ENCODE measurements around the gene FBXO9. TPM values are rescaled to one million over a fixed set of nuclear protein-coding genes. Genes with fewer than 3 reads are reported as not detected.

Gene FBXO9
- total RNA-seq, 1 donor from 2014 or later: 34.1 TPM

DNA sequence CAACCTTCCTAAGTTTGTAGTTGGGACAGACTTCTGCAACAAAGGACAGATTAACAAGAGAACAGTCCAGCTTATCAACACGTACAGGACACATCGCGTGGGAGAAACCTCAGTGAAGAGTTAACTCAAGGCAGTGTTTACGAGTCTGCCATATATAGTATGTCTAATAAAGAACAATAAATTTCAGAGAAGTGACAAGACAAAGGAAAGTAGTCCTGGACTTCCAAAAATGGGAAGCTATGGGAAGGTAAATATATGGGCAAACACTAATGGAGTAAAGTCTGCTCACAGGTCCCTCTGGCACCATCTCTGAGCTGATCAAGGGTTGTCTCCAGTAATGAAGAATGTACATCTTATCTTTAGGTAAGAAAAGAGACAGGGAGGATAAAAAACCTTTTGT, 48.5 kb downstream of the FBXO9 start:
- H3K4me1 ChIP-seq: no peaks in the 10 kb centered on the region
- no peak overlapping the region for H3K27ac ChIP-seq
- no peaks in the 10 kb centered on the region for H3K36me3 ChIP-seq
- no peak for DNase-seq (ENCODE audit: low spot score in 2 of 2)
- TF ChIP-seq CTCF (IDR thresholded peaks at IDR 0.05): no peak
- H3K9me3 ChIP-seq: no peaks in the 10 kb centered on the region
- intact Hi-C loops (cut with DNase I): no loop called here
- H3K4me3 ChIP-seq: no peak overlapping the region
- no peaks in the 10 kb centered on the region for H3K27me3 ChIP-seq

DNA sequence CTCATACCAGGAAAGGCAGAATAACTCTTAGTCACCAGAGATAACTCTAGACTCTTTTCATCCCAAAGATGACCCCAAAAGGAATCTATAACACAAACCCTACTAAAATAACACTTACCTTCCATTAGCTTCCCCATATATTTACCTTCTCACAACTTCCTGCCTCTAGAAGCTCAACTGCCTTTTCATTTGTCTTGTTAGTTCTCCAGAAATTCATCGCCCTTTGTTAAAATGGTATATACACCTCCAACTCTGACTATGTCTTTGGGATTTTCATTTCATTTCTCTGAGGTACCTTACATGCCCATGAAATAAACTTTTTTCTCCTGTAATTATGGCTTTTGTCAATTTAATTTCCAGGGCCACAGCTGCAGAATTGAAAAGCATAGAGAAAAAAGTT, 49.9 kb downstream of the FBXO9 start:
- intact Hi-C loops (cut with DNase I): no loop called here
- no peaks in the 10 kb centered on the region for H3K27me3 ChIP-seq
- no peaks in the 10 kb centered on the region for H3K4me1 ChIP-seq
- no peak for DNase-seq (ENCODE audit: low spot score in 2 of 2)
- no peak overlapping the region for H3K4me3 ChIP-seq
- no peaks in the 10 kb centered on the region for H3K36me3 ChIP-seq
- H3K27ac ChIP-seq: no peak overlapping the region
- TF ChIP-seq CTCF (IDR thresholded peaks at IDR 0.05): no peak
- no peaks in the 10 kb centered on the region for H3K9me3 ChIP-seq

- Histone ChIP-seq H3K4me1 (no peaks in the 10 kb centered on the region), H3K4me3 (no peak overlapping the region), H3K9me3 (no peaks in the 10 kb centered on the region), H3K36me3 (no peaks in the 10 kb centered on the region), H3K27me3 (no peaks in the 10 kb centered on the region), H3K27ac (no peak overlapping the region)
- TF ChIP-seq CTCF (IDR thresholded peaks at IDR 0.05): no peak
- no peak for DNase-seq (ENCODE audit: low spot score in 2 of 2)
- intact Hi-C loops (cut with DNase I): no loop called here
Observed at GRCh38 chr6:53115741-53116140, 50.5 kb downstream of the FBXO9 start.

DNA sequence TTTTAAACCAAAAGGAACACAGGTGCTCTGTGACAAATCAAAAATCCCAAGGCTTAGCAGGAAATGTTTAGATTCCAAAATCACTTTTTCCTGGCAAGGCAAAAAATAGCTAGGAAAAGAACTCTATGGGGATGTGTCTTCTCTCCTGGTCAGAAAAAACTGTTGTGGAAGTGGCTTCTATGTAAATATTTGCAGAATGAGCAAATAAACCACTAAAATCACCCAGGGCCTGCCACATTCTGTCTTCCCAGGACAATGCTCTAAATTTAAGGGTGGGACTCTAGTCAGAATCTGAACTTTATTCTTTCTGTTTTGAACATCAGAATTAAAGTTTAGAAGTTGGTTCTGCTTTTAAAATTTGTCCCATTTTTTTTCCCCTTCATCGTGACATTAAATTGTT, 54.1 kb downstream of the FBXO9 start:
- intact Hi-C loops (cut with DNase I): no loop called here
- no peak for TF ChIP-seq CTCF (IDR thresholded peaks at IDR 0.05)
- H3K27ac ChIP-seq: no peak overlapping the region
- H3K27me3 ChIP-seq: no peaks in the 10 kb centered on the region
- no peak overlapping the region for H3K4me3 ChIP-seq
- no peaks in the 10 kb centered on the region for H3K4me1 ChIP-seq
- no peaks in the 10 kb centered on the region for H3K36me3 ChIP-seq
- no peaks in the 10 kb centered on the region for H3K9me3 ChIP-seq
- DNase-seq (ENCODE audit: low spot score in 2 of 2): no peak

DNA sequence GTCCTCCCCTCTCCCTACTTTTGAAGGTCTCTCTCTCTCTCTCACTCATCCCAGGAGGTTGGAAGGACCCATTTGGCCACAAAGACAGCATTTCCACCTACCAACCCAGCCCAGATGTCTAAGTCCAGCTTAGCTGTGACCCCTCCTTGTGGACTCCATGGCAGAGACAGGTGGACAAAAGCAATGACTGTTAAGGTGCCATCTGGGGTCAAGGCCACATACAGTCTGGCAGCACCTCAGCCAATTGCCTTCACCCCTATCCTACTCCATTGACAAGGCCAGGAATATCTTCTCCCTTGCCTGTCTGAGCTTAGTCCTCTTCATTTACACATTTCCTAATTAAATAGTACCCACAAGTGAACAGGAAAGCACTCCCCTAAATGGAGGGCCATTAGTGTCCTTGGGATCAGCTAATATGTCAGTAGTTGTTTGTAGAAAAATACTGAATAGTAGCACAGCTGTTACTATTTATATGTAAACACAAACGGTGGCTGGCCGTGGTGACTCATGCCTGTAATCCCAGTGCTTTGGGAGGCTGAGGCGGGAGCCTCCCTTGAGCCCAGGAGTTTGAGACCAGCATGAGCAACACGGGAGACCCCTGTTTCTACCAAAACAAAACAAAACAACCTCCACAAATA, 54.7 kb downstream of the FBXO9 start:
- Histone ChIP-seq H3K27ac (no peak overlapping the region), H3K4me3 (no peak overlapping the region), H3K36me3 (no peaks in the 10 kb centered on the region), H3K27me3 (no peaks in the 10 kb centered on the region), H3K9me3 (no peaks in the 10 kb centered on the region), H3K4me1 (no peaks in the 10 kb centered on the region)
- no peak for DNase-seq (ENCODE audit: low spot score in 2 of 2)
- intact Hi-C loops (cut with DNase I): no loop called here
- TF ChIP-seq CTCF (IDR thresholded peaks at IDR 0.05): no peak
